GM12801 (cell line): Measurements from ENCODE around the gene DOCK10.

Experiments
- TF ChIP-seq, protein P1 (sequence below): IDR thresholded peaks from one replicate; pipeline ENCODE4 v1.5.1; 2011; ENCODE audit warnings: control low read depth; ENCODE audit not compliant: insufficient read length; ENCODE audit errors: extremely low read depth

Gene DOCK10

DNA sequence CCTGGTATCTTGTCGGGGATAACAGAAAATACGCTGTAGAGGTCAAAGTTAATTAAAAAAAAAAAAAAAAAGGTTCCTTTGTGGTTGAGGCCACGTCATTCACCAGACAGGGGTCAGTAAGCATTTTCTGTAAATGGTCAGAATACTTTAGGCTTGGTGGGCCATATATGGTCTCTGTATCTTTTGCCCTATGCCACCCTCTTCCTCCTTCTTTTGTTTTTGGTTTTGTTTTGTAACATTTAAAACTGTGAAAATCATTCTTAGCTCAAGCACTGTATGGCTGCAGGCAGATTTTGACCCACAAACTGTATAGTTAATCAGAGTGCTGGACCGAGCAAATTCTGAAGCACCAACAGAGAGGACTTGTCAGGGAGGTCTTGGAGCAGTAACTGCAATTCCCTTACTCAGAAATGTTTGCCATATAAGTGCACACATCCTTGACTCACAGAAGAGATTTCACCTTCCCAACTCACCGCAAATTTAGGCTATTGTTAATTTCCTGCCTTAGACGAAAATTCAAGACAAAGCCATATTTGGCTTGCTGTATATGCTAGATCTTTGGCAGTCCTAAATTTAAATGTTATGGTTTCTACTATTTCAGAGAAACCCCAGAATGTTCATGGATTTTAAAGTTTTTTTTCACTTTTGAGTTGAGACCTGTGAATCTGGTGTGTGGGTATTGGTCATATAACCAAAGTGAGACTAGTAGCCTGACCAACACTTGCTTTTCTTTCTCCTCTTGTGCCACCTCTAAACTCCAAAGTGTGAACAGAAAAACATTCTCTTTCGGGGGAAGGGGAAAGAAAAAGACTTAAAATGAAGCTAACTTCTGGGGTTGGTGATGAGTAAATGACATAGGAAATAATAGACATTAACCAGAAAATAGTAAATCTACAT is 65.4 kb downstream of the DOCK10 start:
- TF ChIP-seq, protein P1, sequence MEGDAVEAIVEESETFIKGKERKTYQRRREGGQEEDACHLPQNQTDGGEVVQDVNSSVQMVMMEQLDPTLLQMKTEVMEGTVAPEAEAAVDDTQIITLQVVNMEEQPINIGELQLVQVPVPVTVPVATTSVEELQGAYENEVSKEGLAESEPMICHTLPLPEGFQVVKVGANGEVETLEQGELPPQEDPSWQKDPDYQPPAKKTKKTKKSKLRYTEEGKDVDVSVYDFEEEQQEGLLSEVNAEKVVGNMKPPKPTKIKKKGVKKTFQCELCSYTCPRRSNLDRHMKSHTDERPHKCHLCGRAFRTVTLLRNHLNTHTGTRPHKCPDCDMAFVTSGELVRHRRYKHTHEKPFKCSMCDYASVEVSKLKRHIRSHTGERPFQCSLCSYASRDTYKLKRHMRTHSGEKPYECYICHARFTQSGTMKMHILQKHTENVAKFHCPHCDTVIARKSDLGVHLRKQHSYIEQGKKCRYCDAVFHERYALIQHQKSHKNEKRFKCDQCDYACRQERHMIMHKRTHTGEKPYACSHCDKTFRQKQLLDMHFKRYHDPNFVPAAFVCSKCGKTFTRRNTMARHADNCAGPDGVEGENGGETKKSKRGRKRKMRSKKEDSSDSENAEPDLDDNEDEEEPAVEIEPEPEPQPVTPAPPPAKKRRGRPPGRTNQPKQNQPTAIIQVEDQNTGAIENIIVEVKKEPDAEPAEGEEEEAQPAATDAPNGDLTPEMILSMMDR, result no peak

DNA sequence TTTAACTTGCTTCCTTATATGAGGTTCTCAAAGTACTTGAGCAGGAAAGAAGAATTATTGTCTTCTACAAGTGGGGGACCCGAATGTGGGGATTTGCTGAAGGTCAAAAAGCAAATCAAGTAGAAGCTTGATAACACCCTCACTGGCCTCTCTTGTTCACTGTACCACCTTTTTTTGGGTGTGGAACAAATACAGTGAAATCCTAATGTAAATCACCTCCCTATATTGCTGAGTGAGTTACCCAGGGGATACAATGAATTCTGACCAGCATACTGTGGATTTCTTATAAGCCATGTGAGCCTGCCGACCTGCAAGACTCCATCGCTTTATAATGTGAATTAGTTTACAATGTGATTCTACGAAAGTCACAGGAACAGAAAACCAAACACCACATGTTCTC is 66.5 kb downstream of the DOCK10 start:
- TF ChIP-seq, protein P1, result no peak

GRCh38 chr2:224973112-224974016 is 68.9 kb downstream of the DOCK10 start:
- TF ChIP-seq, protein P1, result no peak

- TF ChIP-seq, protein P1, result no peak
Measured at GRCh38 chr2:224971214-224971613, 71.1 kb downstream of the DOCK10 start.

GRCh38 chr2:224970311-224970710 is 72.0 kb downstream of the DOCK10 start:
- TF ChIP-seq, protein P1, result no peak

DNA sequence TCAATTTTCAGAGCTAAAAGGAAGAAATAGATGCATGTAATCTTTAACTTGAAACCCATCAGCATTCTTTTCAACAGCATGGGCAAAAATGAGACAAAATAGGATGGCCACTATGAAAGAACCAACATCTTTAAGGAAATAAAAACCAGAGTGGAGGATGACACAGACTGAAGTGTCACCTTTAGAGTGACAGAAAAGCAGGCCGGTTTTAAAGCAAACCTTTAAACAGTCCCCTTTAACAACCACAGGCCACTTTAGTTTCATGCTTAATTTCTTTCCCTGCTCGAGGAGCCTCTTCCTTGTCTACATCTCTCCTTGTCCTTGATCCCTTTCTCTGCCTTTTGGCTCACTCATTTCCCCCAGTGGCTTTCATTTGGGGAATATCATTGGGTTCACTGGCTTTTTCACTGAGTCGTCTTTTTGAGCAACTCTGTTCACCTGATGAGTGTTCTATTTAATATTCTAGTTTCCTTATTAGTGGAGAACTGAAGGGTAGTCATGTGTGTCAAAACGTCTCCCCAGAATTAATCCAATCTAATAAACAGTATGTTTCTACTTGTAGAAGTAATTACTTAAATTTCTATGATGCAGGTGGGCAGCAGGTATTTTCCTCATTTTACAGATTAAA is 72.5 kb downstream of the DOCK10 start:
- TF ChIP-seq, protein P1, result no peak

DNA sequence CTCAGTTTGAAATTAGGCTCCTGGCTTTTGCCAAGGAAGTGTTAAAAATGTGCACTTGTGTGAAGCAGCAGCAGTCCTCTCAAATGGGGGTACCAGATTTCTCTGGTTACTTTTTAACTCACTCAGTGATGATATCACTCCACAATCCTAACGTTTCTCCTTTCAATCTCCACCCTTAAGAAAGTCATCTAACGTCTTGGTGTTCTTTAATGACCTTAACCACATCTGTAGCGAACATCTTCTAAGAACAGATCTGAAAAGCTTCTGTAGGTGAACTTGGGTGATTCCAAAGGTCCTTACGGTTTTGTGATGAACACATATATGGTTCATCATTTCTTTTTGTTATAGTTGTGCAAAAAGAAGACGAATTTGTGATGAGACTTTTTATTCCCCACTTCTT is 73.2 kb downstream of the DOCK10 start:
- TF ChIP-seq, protein P1, result no peak
